HEK293 (cell line): ENCODE measurements around the gene PJA2.

ENCODE experiments used
- CTCF ChIP-seq: fragments of 450-650 bp; formaldehyde crosslinking; IDR thresholded peaks from 2 replicates; pipeline ENCODE4 v1.5.1; 2016; ENCODE audit warnings: missing biosample characterization, missing genetic modification characterization
- HIC1 ChIP-seq: fragments of 450-650 bp; formaldehyde crosslinking; IDR thresholded peaks from 2 replicates; pipeline ENCODE4 v1.5.1; 2016; ENCODE audit warnings: missing biosample characterization, missing genetic modification characterization
- KLF10 ChIP-seq: fragments of 450-650 bp; IDR thresholded peaks from 2 replicates; pipeline ENCODE4 v1.5.1; 2018; ENCODE audit warnings: missing biosample characterization, mild to moderate bottlenecking, missing genetic modification characterization
- REST ChIP-seq: fragments of 450-650 bp; formaldehyde crosslinking; IDR thresholded peaks from 2 replicates; pipeline ENCODE4 v1.5.1; 2016; ENCODE audit warnings: missing biosample characterization, missing genetic modification characterization
- SP2 ChIP-seq: fragments of 450-650 bp; formaldehyde crosslinking; IDR thresholded peaks from 2 replicates; pipeline ENCODE4 v1.5.1; 2016; ENCODE audit warnings: missing biosample characterization, missing genetic modification characterization
- YY1 ChIP-seq: fragments of 450-650 bp; formaldehyde crosslinking; IDR thresholded peaks from 2 replicates; pipeline ENCODE4 v1.5.1; 2018; ENCODE audit warnings: missing biosample characterization, missing genetic modification characterization
- ZNF114 ChIP-seq: fragments of 450-650 bp; formaldehyde crosslinking; IDR thresholded peaks from 2 replicates; pipeline ENCODE4 v1.5.0; 2017; ENCODE audit warnings: missing biosample characterization, missing genetic modification characterization
- ZNF175 ChIP-seq: fragments of 450-650 bp; formaldehyde crosslinking; IDR thresholded peaks from 2 replicates; pipeline ENCODE4 v1.5.1; 2016; ENCODE audit warnings: missing biosample characterization, missing genetic modification characterization
- ZNF274 ChIP-seq, 2 experiments: fragments of 200-500 bp in 1 of 2; fragments of 450-650 bp in 1 of 2; sonication (Bioruptor generic) in 1 of 2; formaldehyde crosslinking in 1 of 2; IDR thresholded peaks; 2 replicates each; pipeline versions ENCODE4 v1.5.1 to v1.6.1; 2014 to 2016; ENCODE audit warnings: borderline replicate concordance in 1 of 2, inconsistent platforms in 1 of 2, low read length in 1 of 2, missing biosample characterization in 1 of 2, missing genetic modification characterization in 1 of 2
- ZNF449 ChIP-seq: fragments of 450-650 bp; formaldehyde crosslinking; IDR thresholded peaks from 2 replicates; pipeline ENCODE4 v1.5.1; 2017; ENCODE audit warnings: missing biosample characterization, mild to moderate bottlenecking, missing genetic modification characterization, moderate library complexity
- ZNF629 ChIP-seq: fragments of 450-650 bp; formaldehyde crosslinking; IDR thresholded peaks from 2 replicates; pipeline ENCODE4 v1.5.1; 2017; ENCODE audit warnings: missing biosample characterization, missing genetic modification characterization
- ZNF785 ChIP-seq: fragments of 450-650 bp; formaldehyde crosslinking; IDR thresholded peaks from 2 replicates; pipeline ENCODE4 v1.5.1; 2016; ENCODE audit warnings: missing biosample characterization, missing genetic modification characterization
- TF ChIP-seq, protein P1 (sequence below): fragments of 450-650 bp; formaldehyde crosslinking; IDR thresholded peaks from 2 replicates; pipeline ENCODE4 v1.5.1; 2016; ENCODE audit warnings: missing biosample characterization, missing genetic modification characterization, low read depth
- TF ChIP-seq, protein P2 (sequence below): fragments of 450-650 bp; formaldehyde crosslinking; IDR thresholded peaks from 2 replicates; pipeline ENCODE4 v1.5.1; 2016; ENCODE audit warnings: missing biosample characterization, missing genetic modification characterization

DNA sequence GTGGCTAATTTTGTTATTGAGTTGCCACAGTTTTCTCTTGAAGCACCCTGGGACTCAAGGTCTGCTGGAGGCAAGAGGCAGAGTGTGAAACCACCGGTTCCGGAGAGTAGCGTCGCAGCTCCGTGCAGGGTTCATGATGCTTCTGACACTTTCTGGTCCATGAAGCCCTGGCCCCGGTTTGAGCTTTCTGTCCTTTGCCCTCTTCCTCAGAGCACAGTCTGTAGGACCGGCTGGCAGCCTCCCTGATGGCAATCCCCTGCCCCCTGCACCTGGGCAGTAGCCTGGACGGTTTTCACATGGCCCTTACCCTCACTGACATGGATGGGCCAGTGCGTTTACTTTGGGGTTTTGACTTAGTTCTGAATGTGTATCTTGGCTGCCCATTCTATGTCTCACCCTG lies 111.9 kb downstream of the PJA2 start:
- TF ChIP-seq ZNF274 (IDR thresholded peaks at IDR 0.05; ENCODE audit: low read length) (no peak), ZNF274 (tag by site-specific recombination; IDR thresholded peaks at IDR 0.05; ENCODE audit: borderline replicate concordance) (no peak), ZNF449 (tag by site-specific recombination) (no peak), CTCF (tag by site-specific recombination) (no peak), SP2 (no peak), ZNF114 (tag by site-specific recombination) (no peak), KLF10 (tag by site-specific recombination) (no peak), REST (tag by site-specific recombination) (no peak), ZNF629 (no peak), ZNF175 (tag by site-specific recombination) (no peak), ZNF785 (tag by site-specific recombination) (no peak), HIC1 (tag by site-specific recombination) (no peak), YY1 (tag by site-specific recombination) (no peak)
- TF ChIP-seq, protein P1, sequence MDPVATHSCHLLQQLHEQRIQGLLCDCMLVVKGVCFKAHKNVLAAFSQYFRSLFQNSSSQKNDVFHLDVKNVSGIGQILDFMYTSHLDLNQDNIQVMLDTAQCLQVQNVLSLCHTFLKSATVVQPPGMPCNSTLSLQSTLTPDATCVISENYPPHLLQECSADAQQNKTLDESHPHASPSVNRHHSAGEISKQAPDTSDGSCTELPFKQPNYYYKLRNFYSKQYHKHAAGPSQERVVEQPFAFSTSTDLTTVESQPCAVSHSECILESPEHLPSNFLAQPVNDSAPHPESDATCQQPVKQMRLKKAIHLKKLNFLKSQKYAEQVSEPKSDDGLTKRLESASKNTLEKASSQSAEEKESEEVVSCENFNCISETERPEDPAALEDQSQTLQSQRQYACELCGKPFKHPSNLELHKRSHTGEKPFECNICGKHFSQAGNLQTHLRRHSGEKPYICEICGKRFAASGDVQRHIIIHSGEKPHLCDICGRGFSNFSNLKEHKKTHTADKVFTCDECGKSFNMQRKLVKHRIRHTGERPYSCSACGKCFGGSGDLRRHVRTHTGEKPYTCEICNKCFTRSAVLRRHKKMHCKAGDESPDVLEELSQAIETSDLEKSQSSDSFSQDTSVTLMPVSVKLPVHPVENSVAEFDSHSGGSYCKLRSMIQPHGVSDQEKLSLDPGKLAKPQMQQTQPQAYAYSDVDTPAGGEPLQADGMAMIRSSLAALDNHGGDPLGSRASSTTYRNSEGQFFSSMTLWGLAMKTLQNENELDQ = no peak
- TF ChIP-seq, protein P2, sequence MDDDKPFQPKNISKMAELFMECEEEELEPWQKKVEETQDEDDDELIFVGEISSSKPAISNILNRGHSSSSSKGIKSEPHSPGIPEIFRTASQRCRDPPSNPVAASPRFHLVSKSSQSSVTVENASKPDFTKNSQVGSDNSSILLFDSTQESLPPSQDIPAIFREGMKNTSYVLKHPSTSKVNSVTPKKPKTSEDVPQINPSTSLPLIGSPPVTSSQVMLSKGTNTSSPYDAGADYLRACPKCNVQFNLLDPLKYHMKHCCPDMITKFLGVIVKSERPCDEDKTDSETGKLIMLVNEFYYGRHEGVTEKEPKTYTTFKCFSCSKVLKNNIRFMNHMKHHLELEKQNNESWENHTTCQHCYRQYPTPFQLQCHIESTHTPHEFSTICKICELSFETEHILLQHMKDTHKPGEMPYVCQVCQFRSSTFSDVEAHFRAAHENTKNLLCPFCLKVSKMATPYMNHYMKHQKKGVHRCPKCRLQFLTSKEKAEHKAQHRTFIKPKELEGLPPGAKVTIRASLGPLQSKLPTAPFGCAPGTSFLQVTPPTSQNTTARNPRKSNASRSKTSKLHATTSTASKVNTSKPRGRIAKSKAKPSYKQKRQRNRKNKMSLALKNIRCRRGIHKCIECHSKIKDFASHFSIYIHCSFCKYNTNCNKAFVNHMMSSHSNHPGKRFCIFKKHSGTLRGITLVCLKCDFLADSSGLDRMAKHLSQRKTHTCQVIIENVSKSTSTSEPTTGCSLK = no peak
